Activated T-helper 2 cell treated with anti-CD3 and anti-CD28 coated beads, Interferon-gamma antibody, Interleukin-2, Interleukin-4, amounts not matched to agents 10 μg/mL and 5 μg/mL and 100 μg/mL, durations not matched to agents 14 hours and 24 hours and 36 hours (primary cell): ENCODE measurements around the gene FOXP1. TPM values are rescaled to one million over a fixed set of nuclear protein-coding genes. Genes with fewer than 3 reads are reported as not detected.

Experiments used
- DNase-seq: peaks from one replicate; pipeline ENCODE4 v3.0.0; 2021; ENCODE audit warnings: low spot score
- H3K27ac Mint-ChIP-seq: one replicate; pipeline ENCODE4 v1.8.0; 2021; ENCODE audit warnings: mixed read lengths
- H3K27me3 Mint-ChIP-seq: one replicate; pipeline ENCODE4 v1.8.0; 2021; ENCODE audit warnings: low read depth, mixed read lengths
- H3K36me3 Mint-ChIP-seq: one replicate; pipeline ENCODE4 v1.8.0; 2021; ENCODE audit warnings: low read depth, mixed read lengths
- H3K4me1 Mint-ChIP-seq: one replicate; pipeline ENCODE4 v1.8.0; 2021; ENCODE audit warnings: low read depth, mixed read lengths
- H3K4me3 Mint-ChIP-seq: one replicate; pipeline ENCODE4 v1.8.0; 2021; ENCODE audit warnings: low read depth, mild to moderate bottlenecking, moderate library complexity, mixed read lengths
- H3K9me3 Mint-ChIP-seq: one replicate; pipeline ENCODE4 v1.8.0; 2021; ENCODE audit warnings: mixed read lengths
- intact Hi-C: fragments of 100-400 bp; cut with micrococcal nuclease; formaldehyde crosslinking; loops from one replicate; pipeline ENCODE4 v1.15.1; 2023
- total RNA-seq: library from RNA; stranded (reverse); gene quantifications from 2 replicates; pipeline ENCODE4 v1.2.3, GENCODE V29; 2022

FOXP1 gene
- total RNA-seq, 1 donor from 2014 or later, result 132 TPM

DNA sequence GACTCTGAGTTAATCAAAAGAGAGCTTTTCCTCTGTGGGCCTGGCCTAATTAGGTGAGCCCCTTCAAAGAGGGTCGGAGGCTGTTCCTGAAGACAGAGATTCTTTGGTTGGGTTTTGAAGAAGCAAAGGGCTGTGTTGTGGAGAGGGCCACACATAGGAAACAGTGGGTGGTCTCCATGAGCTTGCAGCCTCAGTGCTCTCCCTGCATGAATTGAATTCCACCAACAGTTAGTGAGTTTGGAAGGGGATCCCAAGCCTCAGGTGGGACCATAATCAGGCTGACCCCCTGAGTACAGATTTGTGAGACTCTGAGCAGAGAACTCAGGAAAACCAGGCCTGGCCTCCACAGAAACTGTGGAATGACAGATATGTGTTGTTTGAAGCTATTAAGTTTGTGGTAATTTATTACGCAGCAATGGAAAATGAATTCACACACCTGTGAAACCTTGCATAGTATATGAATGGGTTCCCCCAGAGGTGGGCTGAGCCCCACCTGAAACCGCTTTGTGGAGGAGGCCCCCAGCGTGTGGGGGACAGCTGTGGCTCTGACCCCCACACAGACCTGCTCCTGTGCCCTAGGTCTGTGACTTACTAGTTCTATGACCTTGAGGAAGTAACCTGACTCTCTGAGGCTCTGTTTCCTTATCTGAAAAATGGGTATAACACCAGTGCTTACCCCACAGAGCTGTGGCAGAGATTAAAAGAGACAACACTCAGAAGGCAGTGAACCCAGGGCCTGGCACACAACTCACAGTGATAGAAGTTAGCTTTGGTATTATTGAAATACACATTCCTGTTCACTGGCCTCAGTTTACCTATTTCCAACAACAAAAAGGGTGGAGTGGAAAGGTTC, 431.3 kb downstream of the FOXP1 start:
- Mint-ChIP-seq H3K27me3 (no peaks in the 10 kb centered on the region), H3K27ac (no peak overlapping the region), H3K36me3 (peaks cover 13% of the 10 kb centered on the region), H3K4me1 (peaks cover 45% of the 10 kb centered on the region), H3K4me3 (no peak overlapping the region), H3K9me3 (no peaks in the 10 kb centered on the region)
- no peak for DNase-seq
- intact Hi-C loops, result loop anchor here (5.0 kb wide), 1 partner anchor 35 kb away; no protein-coding TSS in a partner anchor

GRCh38 chr3:71149959-71150954, 433.3 kb downstream of the FOXP1 start:
- Mint-ChIP-seq H3K27ac (peak overlapping the region; percentile 71), H3K4me1 (peaks cover 40% of the 10 kb centered on the region), H3K4me3 (peak overlapping the region; percentile 3), H3K36me3 (peaks cover 10% of the 10 kb centered on the region), H3K9me3 (no peaks in the 10 kb centered on the region), H3K27me3 (no peaks in the 10 kb centered on the region)
- intact Hi-C loops, result loop anchor here (1.0 to 5.0 kb wide), 3 partner anchors 19 to 76 kb away; no protein-coding TSS in a partner anchor
- no peak for DNase-seq

GRCh38 chr3:71148455-71149060, 435.0 kb downstream of the FOXP1 start:
- Mint-ChIP-seq H3K4me1 (peaks cover 34% of the 10 kb centered on the region), H3K9me3 (no peaks in the 10 kb centered on the region)

DNA sequence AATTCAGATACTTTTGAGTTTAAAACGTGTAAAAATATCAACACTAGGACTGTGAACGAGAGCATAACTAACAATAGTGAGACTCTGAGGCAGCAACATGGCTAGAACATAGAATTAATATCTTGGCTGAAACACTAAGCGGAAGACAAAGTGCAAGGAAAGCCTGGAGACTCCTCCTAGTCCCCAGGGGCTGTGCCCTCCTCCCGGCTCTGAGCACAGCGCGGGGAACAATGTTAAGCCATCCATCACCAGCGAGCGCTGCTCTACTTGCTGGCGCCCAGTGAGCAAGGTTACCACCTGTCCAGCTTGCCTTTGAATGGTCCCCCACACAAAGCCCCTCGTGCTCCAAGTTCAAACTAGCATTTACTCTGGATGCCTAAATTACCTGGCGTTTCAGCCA, 436.9 kb downstream of the FOXP1 start:
- intact Hi-C loops, result no loop called here
- Mint-ChIP-seq H3K36me3 (peaks cover 16% of the 10 kb centered on the region), H3K9me3 (no peaks in the 10 kb centered on the region), H3K4me3 (no peak overlapping the region), H3K4me1 (peaks cover 33% of the 10 kb centered on the region), H3K27ac (no peak overlapping the region), H3K27me3 (no peaks in the 10 kb centered on the region)
- no peak for DNase-seq

More at GRCh38 chr3:71148455-71149060, 435.0 kb downstream of the FOXP1 start:
- Mint-ChIP-seq H3K27me3 (no peaks in the 10 kb centered on the region), H3K4me3 (no peak overlapping the region), H3K27ac (no peak overlapping the region), H3K36me3 (peaks cover 10% of the 10 kb centered on the region)
- no peak for DNase-seq
- intact Hi-C loops, result no loop called here

- no peak for DNase-seq
- Mint-ChIP-seq H3K4me3 (no peak overlapping the region), H3K9me3 (no peaks in the 10 kb centered on the region), H3K27me3 (no peaks in the 10 kb centered on the region), H3K4me1 (peaks cover 33% of the 10 kb centered on the region), H3K36me3 (peaks cover 19% of the 10 kb centered on the region), H3K27ac (no peak overlapping the region)
- intact Hi-C loops, result no loop called here
Observed at GRCh38 chr3:71145954-71146353, 437.6 kb downstream of the FOXP1 start.

DNA sequence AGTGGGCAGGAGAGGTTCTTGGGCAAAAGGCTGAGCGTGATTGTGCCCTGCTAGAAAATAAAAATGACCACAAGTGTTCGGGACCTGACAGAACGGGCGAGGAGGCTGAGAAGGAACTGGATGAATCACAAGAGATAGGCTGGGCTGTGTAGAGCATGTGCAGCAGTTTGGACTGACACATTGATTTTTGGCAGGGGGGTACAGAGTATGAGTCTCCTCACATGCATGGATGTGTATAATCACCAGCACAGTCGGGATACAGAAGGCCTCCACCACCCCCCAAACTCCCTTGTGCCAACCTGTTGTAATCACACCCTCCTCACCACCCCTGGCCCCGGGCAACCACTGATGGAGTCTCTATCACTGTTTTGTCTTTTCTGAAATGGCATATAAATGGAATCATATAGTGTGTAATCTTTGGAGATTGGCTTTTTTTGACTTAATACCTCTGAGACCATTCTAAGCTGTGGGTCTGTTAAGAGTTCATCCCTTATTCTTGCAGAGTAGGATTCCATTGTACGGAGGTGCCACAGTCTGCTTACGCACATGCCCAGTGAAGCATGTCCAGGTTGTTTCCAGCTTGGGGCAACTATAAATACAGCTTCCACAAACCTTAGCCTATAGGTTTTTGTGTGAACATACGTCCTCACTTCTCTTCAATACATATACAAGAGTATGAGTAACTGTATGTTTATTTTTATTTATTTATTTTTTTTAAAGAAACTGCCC, 438.8 kb downstream of the FOXP1 start:
- intact Hi-C loops, result no loop called here
- Mint-ChIP-seq H3K4me1 (peaks cover 22% of the 10 kb centered on the region), H3K27ac (no peak overlapping the region), H3K4me3 (no peak overlapping the region), H3K9me3 (no peaks in the 10 kb centered on the region), H3K27me3 (no peaks in the 10 kb centered on the region), H3K36me3 (peaks cover 23% of the 10 kb centered on the region)
- no peak for DNase-seq

DNA sequence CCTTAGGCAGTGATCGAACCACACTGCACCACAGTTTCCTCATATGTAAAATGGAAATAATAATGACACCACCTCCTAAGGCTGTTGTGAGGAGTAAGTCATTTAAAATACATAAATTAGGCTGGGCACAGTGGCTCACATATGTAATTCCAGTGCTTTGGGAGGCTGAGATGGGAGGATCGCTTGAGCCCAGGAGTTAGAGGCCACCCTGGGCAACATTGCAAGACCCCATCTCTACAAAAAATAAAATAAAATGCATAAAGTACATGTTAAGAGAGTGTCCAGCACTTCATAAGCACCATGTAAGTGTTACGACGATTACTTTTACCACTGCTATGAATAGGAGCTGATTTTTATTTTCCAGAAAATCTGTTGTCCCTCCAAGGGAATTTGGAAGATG, 440.0 kb downstream of the FOXP1 start:
- Mint-ChIP-seq H3K4me1 (peaks cover 16% of the 10 kb centered on the region), H3K27me3 (no peaks in the 10 kb centered on the region), H3K27ac (no peak overlapping the region), H3K9me3 (no peaks in the 10 kb centered on the region), H3K4me3 (no peak overlapping the region), H3K36me3 (peaks cover 19% of the 10 kb centered on the region)
- intact Hi-C loops, result loop anchor here (1.0 kb wide), 1 partner anchor 10 kb away; no protein-coding TSS in a partner anchor
- no peak for DNase-seq

DNA sequence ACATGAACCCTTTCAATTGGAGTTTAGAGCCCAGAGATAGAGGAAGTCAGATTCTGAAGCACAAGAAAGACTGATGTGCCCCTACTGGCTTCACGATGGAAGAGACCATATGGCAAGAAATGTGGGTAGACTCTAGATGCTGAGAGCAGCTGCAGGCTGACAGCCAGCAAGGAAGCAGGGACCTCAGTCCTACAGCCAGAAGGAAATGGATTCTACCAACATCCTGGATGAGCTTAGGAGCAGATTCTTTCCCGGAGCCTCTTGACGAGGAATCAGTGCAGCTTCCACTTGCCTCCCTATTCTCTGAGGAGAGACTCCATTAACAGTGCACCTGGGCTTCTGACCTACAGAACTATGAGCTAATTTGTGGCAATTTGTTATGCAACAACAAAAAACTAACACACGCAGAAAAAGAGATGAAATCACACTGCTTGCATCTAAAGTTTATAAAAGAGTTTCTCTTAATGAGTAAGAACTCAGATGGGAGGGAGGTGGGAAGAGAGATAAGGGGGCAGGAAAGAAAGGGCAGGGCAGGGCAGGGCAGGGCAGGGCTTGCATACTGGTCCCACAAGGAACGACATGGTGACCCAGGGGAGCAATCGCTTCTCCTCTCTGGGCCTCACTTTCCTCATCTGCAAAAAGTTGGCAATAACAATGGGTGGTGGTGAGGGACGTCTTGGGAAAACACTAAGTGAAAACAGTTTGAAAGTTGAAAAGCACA, 440.9 kb downstream of the FOXP1 start:
- H3K4me1 Mint-ChIP-seq, result peaks cover 17% of the 10 kb centered on the region
- no peaks in the 10 kb centered on the region for H3K27me3 Mint-ChIP-seq
- no peaks in the 10 kb centered on the region for H3K9me3 Mint-ChIP-seq
- H3K36me3 Mint-ChIP-seq, result peaks cover 19% of the 10 kb centered on the region
- intact Hi-C loops, result loop anchor here (1.0 kb wide), 1 partner anchor 11 kb away; no protein-coding TSS in a partner anchor
- H3K27ac Mint-ChIP-seq, result no peak overlapping the region
- no peak overlapping the region for H3K4me3 Mint-ChIP-seq
- DNase-seq, result no peak

DNA sequence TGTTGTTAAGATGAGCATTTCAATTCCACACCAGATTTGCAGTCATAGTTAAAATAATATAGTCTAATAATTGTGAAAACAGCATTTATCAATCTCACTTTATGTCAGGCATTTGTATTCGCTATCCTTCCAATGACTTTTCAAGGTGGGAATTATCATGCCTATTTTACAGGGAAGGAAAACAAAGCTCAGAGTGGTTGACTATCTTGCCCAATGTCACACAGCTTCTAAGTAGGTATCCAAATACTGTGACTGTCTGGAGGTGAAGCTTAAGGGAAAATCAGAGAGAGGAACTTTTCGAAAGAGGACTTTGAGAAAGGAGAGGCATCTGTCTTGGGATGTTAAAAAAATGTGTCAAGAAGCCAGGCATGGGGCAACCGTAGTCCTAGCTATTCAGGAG, 443.1 kb downstream of the FOXP1 start:
- no peak for DNase-seq
- Mint-ChIP-seq H3K4me3 (no peak overlapping the region), H3K4me1 (peaks cover 22% of the 10 kb centered on the region), H3K27me3 (no peaks in the 10 kb centered on the region), H3K36me3 (peaks cover 18% of the 10 kb centered on the region), H3K27ac (no peak overlapping the region), H3K9me3 (no peaks in the 10 kb centered on the region)
- intact Hi-C loops, result no loop called here

GRCh38 chr3:71139496-71139895, 444.0 kb downstream of the FOXP1 start:
- intact Hi-C loops, result no loop called here
- DNase-seq, result no peak
- no peak overlapping the region for H3K27ac Mint-ChIP-seq
- no peaks in the 10 kb centered on the region for H3K27me3 Mint-ChIP-seq
- H3K9me3 Mint-ChIP-seq, result no peaks in the 10 kb centered on the region
- no peak overlapping the region for H3K4me3 Mint-ChIP-seq
- H3K4me1 Mint-ChIP-seq, result peaks cover 25% of the 10 kb centered on the region
- peaks cover 18% of the 10 kb centered on the region for H3K36me3 Mint-ChIP-seq

DNA sequence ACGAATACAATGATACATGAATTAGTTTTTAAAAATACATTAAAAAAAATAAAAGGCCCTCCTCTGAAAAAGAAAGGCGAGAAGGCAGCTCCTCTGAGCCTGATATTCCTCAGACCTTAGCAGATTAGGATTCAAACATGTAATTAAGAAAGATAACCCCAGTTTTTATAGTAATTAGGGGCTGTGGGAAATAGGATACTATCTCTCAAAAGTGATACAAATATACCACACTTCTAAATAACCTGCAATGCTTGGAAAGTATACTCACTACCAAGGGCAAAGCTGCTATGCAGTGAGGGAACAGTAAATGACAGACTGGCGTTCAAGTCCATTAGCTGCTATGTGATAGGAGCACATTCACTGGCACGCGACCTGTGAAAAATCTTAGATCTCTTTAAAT, 445.1 kb downstream of the FOXP1 start:
- H3K4me1 Mint-ChIP-seq, result peaks cover 31% of the 10 kb centered on the region
- H3K36me3 Mint-ChIP-seq, result peaks cover 21% of the 10 kb centered on the region
- no peaks in the 10 kb centered on the region for H3K27me3 Mint-ChIP-seq
- intact Hi-C loops, result no loop called here
- H3K9me3 Mint-ChIP-seq, result no peaks in the 10 kb centered on the region
- no peak for DNase-seq
- no peak overlapping the region for H3K27ac Mint-ChIP-seq
- no peak overlapping the region for H3K4me3 Mint-ChIP-seq
